SK-N-SH (cell line): ENCODE results near the gene GLMP.

ENCODE experiments used
- CTCF ChIP-seq: fragments of 200-600 bp; sonication (generic); IDR thresholded peaks from 2 replicates; pipeline ENCODE4 v1.6.1; 2017; ENCODE audit warnings: antibody characterized with exemption, mild to moderate bottlenecking, moderate library complexity
- MAX ChIP-seq: IDR thresholded peaks from 2 replicates; pipeline ENCODE4 v1.4.0; 2012; ENCODE audit warnings: low read depth
- NRF1 ChIP-seq: IDR thresholded peaks from 2 replicates; pipeline ENCODE4 v1.6.1; 2012; ENCODE audit warnings: low read depth, mild to moderate bottlenecking, low read length
- POLR2AphosphoS5 ChIP-seq: IDR thresholded peaks from 2 replicates; pipeline ENCODE4 v1.6.1; 2012; ENCODE audit warnings: low read depth, low read length
- RFX5 ChIP-seq: IDR thresholded peaks from 2 replicates; pipeline ENCODE4 v1.6.1; 2012; ENCODE audit warnings: mild to moderate bottlenecking, improper control_type of control experiment, low read length
- SMC3 ChIP-seq: IDR thresholded peaks from 2 replicates; pipeline ENCODE4 v1.6.1; 2012; ENCODE audit warnings: low read depth, low read length, improper control_type of control experiment
- TCF12 ChIP-seq: IDR thresholded peaks from 2 replicates; pipeline ENCODE4 v1.4.0; 2012
- USF1 ChIP-seq: IDR thresholded peaks from 2 replicates; pipeline ENCODE4 v1.4.0; 2012; ENCODE audit warnings: low read depth, borderline replicate concordance

- no peak for TF ChIP-seq TCF12
- no peak for TF ChIP-seq SMC3
- TF ChIP-seq CTCF = no peak
- no peak for TF ChIP-seq NRF1
- no peak for TF ChIP-seq USF1
- TF ChIP-seq MAX = no peak
- TF ChIP-seq POLR2AphosphoS5 = no peak
- TF ChIP-seq RFX5 = no peak
Measured at GRCh38 chr1:156316909-156317308, 21.4 kb upstream of the GLMP start.
